Endothelial cell of umbilical vein (primary cell): ENCODE results near the gene BRICD5.

Experiments
- EZH2 ChIP-seq: IDR thresholded peaks from 2 replicates; pipeline ENCODE4 v1.6.1; 2012; ENCODE audit warnings: borderline replicate concordance, low read depth, mild to moderate bottlenecking, moderate library complexity, low read length, inconsistent platforms; ENCODE audit not compliant: severe bottlenecking
- FOS ChIP-seq: IDR thresholded peaks from 2 replicates; pipeline ENCODE4 v1.6.1; 2011; ENCODE audit warnings: mild to moderate bottlenecking, low read length, moderate library complexity, borderline replicate concordance; ENCODE audit not compliant: insufficient read depth
- POLR2A ChIP-seq: IDR thresholded peaks from 2 replicates; pipeline ENCODE4 v1.6.1; 2012; ENCODE audit warnings: low read depth, mild to moderate bottlenecking, control low read depth, low read length
- POLR2AphosphoS5 ChIP-seq: IDR thresholded peaks from 2 replicates; pipeline ENCODE4 v1.6.1; 2012; ENCODE audit warnings: low read depth, mild to moderate bottlenecking, control low read depth, low read length, moderate library complexity; ENCODE audit not compliant: insufficient read depth
- TF ChIP-seq, protein P1 (sequence below), 2 donors: IDR thresholded peaks; 1 replicate in 1 of 2; 2 replicates in 1 of 2; pipeline ENCODE4 v1.5.1; 2011; ENCODE audit warnings: low read length in 2 of 2, mild to moderate bottlenecking in 2 of 2, moderate library complexity in 2 of 2, control low read depth in 1 of 2, inconsistent platforms in 1 of 2, low read depth in 1 of 2; ENCODE audit not compliant: insufficient read depth in 1 of 2; ENCODE audit errors: extremely low read depth in 1 of 2

GRCh38 chr16:2187212-2187611 is 23.5 kb downstream of the BRICD5 start:
- TF ChIP-seq POLR2A: no peak
- TF ChIP-seq, protein P1, sequence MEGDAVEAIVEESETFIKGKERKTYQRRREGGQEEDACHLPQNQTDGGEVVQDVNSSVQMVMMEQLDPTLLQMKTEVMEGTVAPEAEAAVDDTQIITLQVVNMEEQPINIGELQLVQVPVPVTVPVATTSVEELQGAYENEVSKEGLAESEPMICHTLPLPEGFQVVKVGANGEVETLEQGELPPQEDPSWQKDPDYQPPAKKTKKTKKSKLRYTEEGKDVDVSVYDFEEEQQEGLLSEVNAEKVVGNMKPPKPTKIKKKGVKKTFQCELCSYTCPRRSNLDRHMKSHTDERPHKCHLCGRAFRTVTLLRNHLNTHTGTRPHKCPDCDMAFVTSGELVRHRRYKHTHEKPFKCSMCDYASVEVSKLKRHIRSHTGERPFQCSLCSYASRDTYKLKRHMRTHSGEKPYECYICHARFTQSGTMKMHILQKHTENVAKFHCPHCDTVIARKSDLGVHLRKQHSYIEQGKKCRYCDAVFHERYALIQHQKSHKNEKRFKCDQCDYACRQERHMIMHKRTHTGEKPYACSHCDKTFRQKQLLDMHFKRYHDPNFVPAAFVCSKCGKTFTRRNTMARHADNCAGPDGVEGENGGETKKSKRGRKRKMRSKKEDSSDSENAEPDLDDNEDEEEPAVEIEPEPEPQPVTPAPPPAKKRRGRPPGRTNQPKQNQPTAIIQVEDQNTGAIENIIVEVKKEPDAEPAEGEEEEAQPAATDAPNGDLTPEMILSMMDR (IDR thresholded peaks at IDR 0.05; ENCODE audit: extremely low read depth in 1 of 2, insufficient read depth in 1 of 2, low read depth in 1 of 2, low read length in 2 of 2): no peak
- TF ChIP-seq POLR2AphosphoS5: no peak
- no peak for TF ChIP-seq EZH2
- no peak for TF ChIP-seq FOS
